Brain pericyte (primary cell): ENCODE measurements around the gene TMEM165.

Experiments used
- DNase-seq: peaks from one replicate; pipeline ENCODE4 v3.0.0-alpha.2; 2012; ENCODE audit warnings: low read depth, low spot score

TMEM165 gene

DNA sequence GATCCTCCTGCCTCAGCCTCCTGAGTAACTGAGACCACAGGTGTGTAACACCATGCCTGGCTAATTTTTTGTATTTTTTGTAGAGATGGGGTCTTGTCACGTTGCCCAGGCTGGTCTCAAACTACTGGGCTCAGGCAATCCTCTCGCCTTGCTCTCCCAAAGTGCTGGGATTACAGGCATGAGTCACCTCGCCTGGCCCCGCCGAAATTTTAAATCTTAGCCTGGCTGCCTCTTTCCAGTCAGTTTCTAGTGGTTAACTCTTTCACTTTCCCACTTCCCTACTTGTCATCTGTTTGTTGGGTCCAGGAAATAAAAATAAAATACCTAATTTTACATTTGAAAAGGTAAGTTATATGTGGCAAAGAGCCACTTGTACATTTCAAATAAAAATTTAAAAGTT is 62.4 kb downstream of the TMEM165 start:
- no peak for DNase-seq

GRCh38 chr4:55458611-55459010 is 62.9 kb downstream of the TMEM165 start:
- no peak for DNase-seq

DNA sequence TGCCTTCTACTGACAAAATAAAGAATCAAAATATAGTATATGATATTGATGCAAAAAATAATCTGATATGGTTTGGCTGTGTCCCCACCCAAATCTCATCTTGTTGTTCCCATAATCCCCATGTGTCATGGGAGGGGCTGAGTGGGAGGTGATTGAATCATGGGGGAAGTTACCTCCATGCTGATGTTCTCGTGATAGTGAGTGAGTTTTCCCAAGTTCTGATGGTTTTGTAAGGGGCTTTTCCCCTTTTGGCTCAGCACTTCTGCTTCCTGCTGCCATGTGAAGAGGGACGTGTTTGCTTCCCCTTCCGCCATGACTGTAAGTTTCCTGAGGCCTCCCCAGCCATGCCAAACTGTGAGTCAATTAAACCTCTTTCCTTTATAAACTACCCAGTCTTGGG is 70.2 kb downstream of the TMEM165 start:
- DNase-seq = no peak

DNA sequence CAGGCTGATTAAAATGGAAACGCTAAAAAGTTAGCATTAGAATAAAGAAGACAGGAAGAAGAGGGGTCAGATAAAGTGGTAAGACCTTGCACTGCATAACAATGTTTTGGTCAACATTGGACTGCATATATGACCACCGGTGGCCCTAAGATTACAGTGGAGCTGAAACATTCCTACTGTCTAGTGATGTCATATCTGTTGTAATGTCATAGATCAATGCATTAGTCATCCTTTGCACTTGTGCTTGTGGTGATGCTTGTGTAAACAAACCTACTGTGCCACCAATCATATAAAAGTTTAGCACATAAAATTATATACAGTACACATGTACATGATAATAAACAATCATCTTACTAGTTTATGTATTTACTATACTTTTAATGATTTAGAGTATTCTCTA is 73.0 kb downstream of the TMEM165 start:
- no peak for DNase-seq

DNA sequence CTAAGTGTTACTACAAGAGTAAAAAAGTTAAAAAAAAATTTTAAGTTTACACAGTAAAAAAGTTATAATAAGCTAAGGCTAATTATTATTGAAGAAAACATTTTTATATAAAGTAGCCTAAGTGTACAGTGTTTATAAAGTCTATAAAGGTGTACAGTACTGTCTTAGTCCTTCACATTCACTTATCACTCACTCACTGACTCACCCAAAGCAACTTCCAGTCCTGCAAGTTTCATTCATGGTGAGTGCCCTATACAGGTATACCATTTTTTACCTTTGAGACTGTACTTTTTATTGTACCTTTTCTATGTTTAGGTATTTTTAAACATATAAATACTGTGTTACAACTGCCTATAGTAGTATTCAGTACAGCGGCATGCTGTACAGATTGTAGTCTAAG is 74.2 kb downstream of the TMEM165 start:
- DNase-seq = no peak
